ENCODE results near the gene FAM25G. TPM values are rescaled to one million over a fixed set of nuclear protein-coding genes. Genes with fewer than 3 reads are reported as not detected.
"Not testable (repeated sequence)": the region's sequence is repeated elsewhere in the genome, so short reads cannot be mapped to it uniquely, and the experiment has no call there.

Gene FAM25G
- total RNA-seq: not detected
- polyA plus RNA-seq: not detected
- long read RNA-seq, donor 1: 0 reads
- long read RNA-seq, donor 2: 0 reads
- long read RNA-seq, donor 3: 0 reads
- long read RNA-seq, donor 4: 0 reads
- long read RNA-seq, donor 5: 0 reads
- long read RNA-seq, donor 6: 0 reads
- long read RNA-seq, donor 7: 0 reads
- long read RNA-seq, donor 8: 0 reads
- long read RNA-seq, donor 9: 0 reads
- long read RNA-seq, donor 10: 0 reads

DNA sequence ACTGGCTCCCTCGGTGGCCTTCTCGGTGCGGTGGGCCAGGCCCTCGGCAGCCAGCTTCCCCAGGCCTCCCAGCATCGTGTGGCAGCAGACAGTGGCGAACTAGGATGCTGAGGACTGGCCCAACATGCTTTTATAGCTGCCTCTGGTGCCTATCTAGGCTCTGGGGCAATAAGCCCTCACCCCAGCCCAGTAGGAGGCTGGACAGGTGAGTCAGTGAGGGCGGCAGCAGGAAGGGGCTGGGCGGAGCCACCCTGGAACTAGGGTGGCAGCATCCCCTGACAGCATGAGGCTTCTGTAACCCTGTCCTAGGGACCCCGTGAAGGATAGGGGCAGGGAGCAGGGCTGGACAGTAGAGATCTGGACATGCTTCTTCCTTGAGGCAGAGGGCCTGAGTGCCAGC, at the start of gene FAM25G:
Gene FAM25G, minus strand, starts transcription at position 101 of the 400 bp plus-strand sequence. Its CDS starts 26 bp downstream, at position 75.
- DNase-seq; H3K27ac ChIP-seq; H3K36me3 ChIP-seq (replicated peaks in 1 of 2); H3K4me1 ChIP-seq (replicated peaks in 1 of 2); intact Hi-C loops (cut with DNase I); H3K9me3 ChIP-seq (replicated peaks in 1 of 3); H3K4me3 ChIP-seq; H3K27me3 ChIP-seq: not testable (repeated sequence)
- 98% methylated on average over 7 of the region's 9 CpGs; no CpG with 5 or more reads in 3 of the 4 donors for WGBS, 4 donors

DNA sequence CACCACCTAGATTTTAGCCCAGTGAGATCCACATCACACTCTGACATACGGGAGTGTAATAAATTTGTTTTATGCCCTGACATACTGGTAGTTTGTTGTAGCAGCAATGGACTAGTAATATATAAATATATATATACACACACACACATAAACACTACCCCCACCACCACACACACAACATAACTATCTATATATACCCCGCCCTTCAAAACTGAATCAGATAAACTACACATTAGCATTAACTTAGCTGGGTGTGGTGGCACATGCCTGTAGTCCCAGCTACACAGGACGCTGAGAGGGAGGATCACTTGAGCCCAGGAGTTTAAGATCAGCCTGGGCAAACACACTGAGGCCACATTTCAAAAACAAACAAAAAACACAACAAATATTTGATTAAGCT, 44.9 kb upstream of the FAM25G start:
- H3K27ac ChIP-seq; H3K9me3 ChIP-seq (replicated peaks in 1 of 3); H3K36me3 ChIP-seq (replicated peaks in 1 of 2); DNase-seq; H3K4me1 ChIP-seq (replicated peaks in 1 of 2); intact Hi-C loops (cut with DNase I); H3K27me3 ChIP-seq; H3K4me3 ChIP-seq: not testable (repeated sequence)
- 84 to 100% (median 98%) methylated on average over 1 to 2 of the region's 3 CpGs for WGBS, 4 donors

GRCh38 chr10:47523475-47523874, 32.0 kb upstream of the FAM25G start, which contains the start of gene AGAP9:
Gene AGAP9 (minus strand): TSS chr10:47523638. CDS start chr10:47523526, 112 bp downstream.
- intact Hi-C loops (cut with DNase I); H3K36me3 ChIP-seq (replicated peaks in 1 of 2); H3K9me3 ChIP-seq (replicated peaks in 1 of 3); DNase-seq; H3K27me3 ChIP-seq; H3K4me3 ChIP-seq; H3K27ac ChIP-seq; H3K4me1 ChIP-seq (replicated peaks in 1 of 2): not testable (repeated sequence)
- no CpG with 5 or more reads among the region's 20 CpGs for WGBS, 4 donors

GRCh38 chr10:47502313-47502712, 10.8 kb upstream of the FAM25G start:
- WGBS, 4 donors: 84 to 94% (median 90%) methylated on average over 5 to 8 of the region's 9 CpGs
- H3K27me3 ChIP-seq; H3K9me3 ChIP-seq (replicated peaks in 1 of 3); intact Hi-C loops (cut with DNase I); DNase-seq; H3K4me1 ChIP-seq (replicated peaks in 1 of 2); H3K36me3 ChIP-seq (replicated peaks in 1 of 2); H3K27ac ChIP-seq; H3K4me3 ChIP-seq: not testable (repeated sequence)

DNA sequence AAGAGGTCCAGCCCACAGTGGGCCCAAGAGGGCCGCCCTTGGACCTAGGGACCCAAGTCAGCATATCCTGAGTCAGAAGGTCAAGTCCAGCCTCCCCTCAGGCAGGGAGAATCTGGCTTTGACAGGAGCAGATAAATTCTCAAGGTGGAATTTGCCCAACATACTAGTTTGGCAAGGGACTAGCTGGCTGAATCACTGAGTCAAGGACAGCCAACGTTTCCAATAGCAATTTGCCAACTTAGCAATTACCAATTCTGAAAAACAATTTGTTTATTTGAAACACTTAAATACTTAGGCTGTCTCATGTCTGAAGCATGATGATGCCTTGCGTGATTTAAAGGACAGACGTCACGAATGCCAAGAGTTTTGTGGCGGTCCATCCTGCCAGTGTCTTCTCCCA, 2.7 kb upstream of the FAM25G start:
- DNase-seq: peak in 6 of 7 donors; percentile 42 to 60 (median 50)
- H3K27ac ChIP-seq; H3K27me3 ChIP-seq; H3K9me3 ChIP-seq (replicated peaks in 1 of 3); H3K36me3 ChIP-seq (replicated peaks in 1 of 2); intact Hi-C loops (cut with DNase I); H3K4me1 ChIP-seq (replicated peaks in 1 of 2); H3K4me3 ChIP-seq: not testable (repeated sequence)
- WGBS, 4 donors: 39 to 43% methylated on average over 1 of the region's 6 CpGs; no CpG with 5 or more reads in 2 of the 4 donors

- H3K27me3 ChIP-seq; H3K9me3 ChIP-seq (replicated peaks in 1 of 3); H3K36me3 ChIP-seq (replicated peaks in 1 of 2); H3K4me1 ChIP-seq (replicated peaks in 1 of 2); H3K4me3 ChIP-seq; intact Hi-C loops (cut with DNase I); H3K27ac ChIP-seq: not testable (repeated sequence)
- WGBS, 4 donors: 92 to 96% (median 93%) methylated on average over 2 of the region's 7 CpGs; no CpG with 5 or more reads in 1 of the 4 donors
- DNase-seq: peak in 1 of 7 donors; percentile 14
Measured at GRCh38 chr10:47489630-47490029, 1.9 kb downstream of the FAM25G start.

GRCh38 chr10:47485943-47486342, 5.6 kb downstream of the FAM25G start:
- H3K27ac ChIP-seq; H3K27me3 ChIP-seq; H3K9me3 ChIP-seq (replicated peaks in 1 of 3); intact Hi-C loops (cut with DNase I); H3K4me1 ChIP-seq (replicated peaks in 1 of 2); H3K36me3 ChIP-seq (replicated peaks in 1 of 2); H3K4me3 ChIP-seq: not testable (repeated sequence)
- WGBS, 4 donors: 14 to 74% (median 52%) methylated on average over 1 to 3 of the region's 4 CpGs
- DNase-seq: peak in 5 of 7 donors; percentile 27 to 58 (median 46)

DNA sequence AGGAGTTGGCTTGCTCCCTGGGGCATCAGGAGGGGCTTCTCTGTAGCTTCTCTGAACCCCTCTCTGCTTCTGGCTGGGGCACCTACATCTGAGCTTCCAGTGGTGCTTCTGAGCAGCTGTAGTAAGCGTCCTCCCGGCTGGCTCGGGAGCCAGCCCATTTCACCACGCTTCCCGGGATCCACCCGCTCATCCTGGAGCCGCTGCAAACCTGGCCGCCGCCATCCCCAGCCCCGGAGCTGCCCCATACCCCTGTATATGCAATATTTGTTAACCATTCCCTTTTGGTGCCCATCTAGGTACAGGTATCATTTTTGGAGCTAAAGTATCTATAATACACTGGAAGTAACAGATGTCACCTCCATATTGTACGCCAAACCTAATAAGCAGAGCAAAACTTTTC, 6.7 kb downstream of the FAM25G start:
- H3K36me3 ChIP-seq (replicated peaks in 1 of 2); intact Hi-C loops (cut with DNase I); H3K9me3 ChIP-seq (replicated peaks in 1 of 3); H3K27ac ChIP-seq; H3K4me1 ChIP-seq (replicated peaks in 1 of 2); H3K27me3 ChIP-seq; H3K4me3 ChIP-seq: not testable (repeated sequence)
- 92 to 100% (median 97%) methylated on average over 1 to 11 of the region's 11 CpGs for WGBS, 4 donors
- DNase-seq: peak in 1 of 7 donors; percentile 4

- 91 to 100% (median 92%) methylated on average over 1 to 8 of the region's 11 CpGs for WGBS, 4 donors
- peak in 1 of 7 donors; percentile 18 for DNase-seq
- intact Hi-C loops (cut with DNase I); H3K4me1 ChIP-seq (replicated peaks in 1 of 2); H3K9me3 ChIP-seq (replicated peaks in 1 of 3); H3K27ac ChIP-seq; H3K36me3 ChIP-seq (replicated peaks in 1 of 2); H3K4me3 ChIP-seq; H3K27me3 ChIP-seq: not testable (repeated sequence)
Measured at GRCh38 chr10:47483923-47484322, 7.6 kb downstream of the FAM25G start, which contains the start of gene ANXA8. Gene ANXA8 (minus strand): TSS chr10:47484115. CDS start chr10:47483933, 182 bp downstream.

DNA sequence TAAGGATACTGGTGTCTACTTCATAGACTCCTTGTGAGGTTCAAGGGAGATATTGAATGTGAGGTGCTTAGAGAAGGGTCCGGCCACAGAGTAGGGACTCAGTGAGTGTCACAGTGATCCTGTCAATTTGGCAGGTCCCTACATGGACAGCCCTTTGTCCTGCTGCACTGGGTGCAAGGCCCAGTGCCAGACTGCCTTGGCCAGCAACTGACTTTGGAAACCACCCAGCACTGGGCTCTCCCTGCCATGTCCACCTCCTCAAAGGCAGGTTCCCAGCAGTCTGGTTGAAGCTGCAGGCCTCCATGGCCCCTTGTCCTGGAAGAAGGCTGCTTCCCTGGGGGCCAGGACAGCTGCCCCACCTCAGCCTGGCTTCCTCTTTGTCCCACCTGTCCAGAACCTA, 9.1 kb downstream of the FAM25G start:
- H3K27ac ChIP-seq; intact Hi-C loops (cut with DNase I); DNase-seq; H3K27me3 ChIP-seq; H3K4me1 ChIP-seq (replicated peaks in 1 of 2); H3K36me3 ChIP-seq (replicated peaks in 1 of 2); H3K4me3 ChIP-seq; H3K9me3 ChIP-seq (replicated peaks in 1 of 3): not testable (repeated sequence)
- no CpG with 5 or more reads among the region's 1 CpG for WGBS, 4 donors

DNA sequence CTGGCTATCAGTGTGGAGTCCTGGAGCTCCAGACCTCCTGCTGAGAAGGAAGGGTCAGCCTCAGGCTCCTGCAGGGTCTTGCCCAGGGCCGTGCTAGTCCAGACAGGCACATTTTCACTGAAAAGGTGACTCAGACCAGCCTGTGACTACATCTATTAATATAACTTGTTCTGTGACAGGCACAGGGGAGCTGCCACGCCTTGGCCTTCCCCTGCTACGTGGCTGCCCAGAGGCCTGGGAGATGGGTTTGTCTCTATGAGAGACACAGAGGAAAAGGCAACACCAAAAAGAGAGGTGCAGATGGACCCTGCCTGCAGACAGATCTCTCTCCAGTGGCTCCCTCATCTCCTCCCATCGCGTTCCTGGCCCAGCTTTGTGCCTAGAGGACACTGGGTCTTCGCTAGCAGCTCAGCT, 9.7 kb downstream of the FAM25G start:
- not testable (repeated sequence) for H3K4me3 ChIP-seq
- WGBS, 4 donors: 79 to 100% (median 91%) methylated on average over 1 to 5 of the region's 6 CpGs

More for the DNA sequence above, 9.7 kb downstream of the FAM25G start:
- H3K27me3 ChIP-seq; H3K36me3 ChIP-seq (replicated peaks in 1 of 2); H3K27ac ChIP-seq; H3K4me1 ChIP-seq (replicated peaks in 1 of 2); intact Hi-C loops (cut with DNase I); H3K9me3 ChIP-seq (replicated peaks in 1 of 3): not testable (repeated sequence)
- DNase-seq: peak in 4 of 7 donors; percentile 19 to 45 (median 34)
